Measurements from ENCODE around the gene CAPN7. TPM values are rescaled to one million over a fixed set of nuclear protein-coding genes. Genes with fewer than 3 reads are reported as not detected.

Gene CAPN7
- total RNA-seq, result 31.0 and 43.5 TPM in 2 replicates

GRCh38 chr3:15205934-15206661 lies at the start of gene CAPN7:
TSS of gene CAPN7 (plus strand) at chr3:15206246. CDS start at chr3:15206496, 250 bp downstream.

Other genes with a start within 250 kb of the CAPN7 start
- gene MRPS25, start 140.9 kb upstream of the CAPN7 start, total RNA-seq, result 12.1 and 22.4 TPM in 2 replicates
- gene RBSN, start 107.1 kb upstream of the CAPN7 start, total RNA-seq, result 29.0 and 30.4 TPM in 2 replicates
- 16.8 and 30.4 TPM in 2 replicates for gene SH3BP5, start 126.3 kb downstream of the CAPN7 start, total RNA-seq
- 30.1 and 36.4 TPM in 2 replicates for gene METTL6, start 221.3 kb downstream of the CAPN7 start, total RNA-seq
- 22.0 and 24.0 TPM in 2 replicates for gene EAF1, start 221.4 kb downstream of the CAPN7 start, total RNA-seq